Gastrocnemius medialis (tissue), 4 donors: ENCODE data around the gene FSTL1. TPM values are rescaled to one million over a fixed set of nuclear protein-coding genes. Genes with fewer than 3 reads are reported as not detected.

Experiments used
- ATAC-seq, 2 donors: fragments of 150-250 bp; one replicate each; pipeline ENCODE4 v1.9.1; 2016
- DNase-seq, 2 donors: peaks; one replicate each; pipeline ENCODE4 v3.0.0-alpha.2; 2019
- H3K27ac ChIP-seq, 4 donors: fragments of 200-600 bp; sonication (generic); 1 replicate in 1 of 4; 2 replicates in 3 of 4; pipeline ENCODE4 v1.5.1; 2016 to 2018; ENCODE audit warnings: mild to moderate bottlenecking in 2 of 4, moderate library complexity in 1 of 4
- H3K27me3 ChIP-seq, 3 donors: fragments of 200-600 bp; sonication (generic) in 2 of 3; 1 replicate in 1 of 3; 2 replicates in 2 of 3; pipeline versions ENCODE4 v1.5.1 to v1.6.0; 2016 to 2019; ENCODE audit warnings: mild to moderate bottlenecking in 1 of 3, moderate library complexity in 1 of 3
- H3K36me3 ChIP-seq, 2 donors: fragments of 200-600 bp; sonication (generic) in 1 of 2; one replicate each; pipeline ENCODE4 v1.5.1; 2017 to 2018
- H3K4me1 ChIP-seq, 2 donors: fragments of 200-600 bp; sonication (generic) in 1 of 2; one replicate each; pipeline ENCODE4 v1.5.1; 2016 to 2017; ENCODE audit warnings: mild to moderate bottlenecking in 2 of 2
- H3K4me3 ChIP-seq, 4 donors: fragments of 200-600 bp; sonication (generic) in 3 of 4; 1 replicate in 1 of 4; 2 replicates in 3 of 4; pipeline ENCODE4 v1.5.1; 2016 to 2019; ENCODE audit warnings: mild to moderate bottlenecking in 2 of 4
- H3K9me3 ChIP-seq, 3 donors: fragments of 200-600 bp; sonication (generic) in 2 of 3; 1 replicate in 1 of 3; 2 replicates in 2 of 3; pipeline ENCODE4 v1.5.1; 2016 to 2019
- CTCF ChIP-seq, 5 experiments: fragments of 450-650 bp in 3 of 5; fragments of 200-600 bp in 2 of 5; sonication (generic) in 2 of 5; IDR thresholded peaks in 4 of 5; conservative IDR thresholded peaks in 1 of 5; 1 replicate in 4 of 5; 2 replicates in 1 of 5; pipeline ENCODE4 v1.5.1; 2016 to 2019; ENCODE audit warnings: antibody characterized with exemption in 5 of 5, mild to moderate bottlenecking in 3 of 5, moderate library complexity in 3 of 5
- POLR2A ChIP-seq, 2 donors: fragments of 450-650 bp; IDR thresholded peaks; one replicate each; pipeline ENCODE4 v1.6.1; 2017; ENCODE audit warnings: antibody characterized with exemption in 2 of 2, mild to moderate bottlenecking in 2 of 2, moderate library complexity in 2 of 2
- in situ Hi-C, 4 donors: fragments of 200-750 bp; cut with MboI; loops; one replicate each; pipeline versions ENCODE4 v1.15.0 to v1.8.0; 2017; ENCODE audit warnings: low sequenced_read_pairs in 4 of 4
- intact Hi-C: fragments of 100-400 bp; cut with DNase I; formaldehyde crosslinking; loops from one replicate; pipeline ENCODE4 v1.15.1; 2023; ENCODE audit warnings: low total_unique reads
- total RNA-seq, 4 donors: library from RNA; depleted of rRNA; stranded (reverse); fragments of >200 nt; gene quantifications; one replicate each; pipeline versions ENCODE4 v1.1.0 to v1.2.3, GENCODE V29; 2016

The FSTL1 gene
- total RNA-seq, 4 donors from 2014 or later: 33.4 to 77.5 (median 44.0) TPM

- in situ Hi-C loops: no loop called here
These were observed 3.7 kb downstream of the FSTL1 start for GRCh38 chr3:120446891-120447668.

GRCh38 chr3:120445654-120446053 lies 5.1 kb downstream of the FSTL1 start:
- in situ Hi-C loops: no loop called here

More at GRCh38 chr3:120446891-120447668, 3.7 kb downstream of the FSTL1 start:
- Histone ChIP-seq H3K4me3 (no peak overlapping the region), H3K27ac (no peak overlapping the region), H3K9me3 (no peaks in the 10 kb centered on the region), H3K36me3 (no peaks in the 10 kb centered on the region), H3K4me1 (peaks cover 12 to 19% of the 10 kb centered on the region in 2 donors), H3K27me3 (peaks cover 0 to 6% (median 0%) of the 10 kb centered on the region in 3 donors)
- DNase-seq: no peak
- TF ChIP-seq CTCF (IDR thresholded peaks at IDR 0.05 in 4 of 5, conservative IDR thresholded peaks at IDR 0.05 in 1 of 5): no peak
- TF ChIP-seq POLR2A (IDR thresholded peaks at IDR 0.05): no peak
- no peak for ATAC-seq
- intact Hi-C loops: no loop called here

GRCh38 chr3:120443626-120444123 lies 7.1 kb downstream of the FSTL1 start:
- no peak overlapping the region for H3K4me3 ChIP-seq
- intact Hi-C loops: no loop called here
- no peak overlapping the region for H3K27ac ChIP-seq

More at GRCh38 chr3:120445654-120446053, 5.1 kb downstream of the FSTL1 start:
- DNase-seq (no peak), ATAC-seq (no peak)
- H3K36me3 ChIP-seq: no peaks in the 10 kb centered on the region
- no peak for TF ChIP-seq POLR2A (IDR thresholded peaks at IDR 0.05)
- no peak for TF ChIP-seq CTCF (IDR thresholded peaks at IDR 0.05 in 4 of 5, conservative IDR thresholded peaks at IDR 0.05 in 1 of 5)
- intact Hi-C loops: no loop called here
- H3K4me1 ChIP-seq: peaks cover 12% of the 10 kb centered on the region in 2 donors
- H3K4me3 ChIP-seq: no peak overlapping the region
- H3K27me3 ChIP-seq: peaks cover 0 to 4% (median 0%) of the 10 kb centered on the region in 3 donors
- H3K27ac ChIP-seq: no peak overlapping the region
- no peaks in the 10 kb centered on the region for H3K9me3 ChIP-seq

GRCh38 chr3:120442975-120443517 lies 7.7 kb downstream of the FSTL1 start:
- Histone ChIP-seq H3K36me3 (no peaks in the 10 kb centered on the region), H3K4me1 (peaks cover 8 to 18% of the 10 kb centered on the region in 2 donors), H3K9me3 (no peaks in the 10 kb centered on the region), H3K27me3 (no peaks in the 10 kb centered on the region), H3K4me3 (no peak overlapping the region), H3K27ac (no peak overlapping the region)
- TF ChIP-seq POLR2A (IDR thresholded peaks at IDR 0.05): no peak
- no peak for TF ChIP-seq CTCF (IDR thresholded peaks at IDR 0.05 in 4 of 5, conservative IDR thresholded peaks at IDR 0.05 in 1 of 5)
- DNase-seq: no peak
- intact Hi-C loops (no loop called here), in situ Hi-C loops (no loop called here)
- ATAC-seq: no peak

More at GRCh38 chr3:120443626-120444123, 7.1 kb downstream of the FSTL1 start:
- no peak for TF ChIP-seq POLR2A (IDR thresholded peaks at IDR 0.05)
- no peak for TF ChIP-seq CTCF (IDR thresholded peaks at IDR 0.05 in 4 of 5, conservative IDR thresholded peaks at IDR 0.05 in 1 of 5)
- H3K36me3 ChIP-seq: no peaks in the 10 kb centered on the region
- H3K27me3 ChIP-seq: no peaks in the 10 kb centered on the region
- H3K4me1 ChIP-seq: peaks cover 8 to 13% of the 10 kb centered on the region in 2 donors
- ATAC-seq (no peak), DNase-seq (no peak)
- in situ Hi-C loops: no loop called here
- no peaks in the 10 kb centered on the region for H3K9me3 ChIP-seq
